Fibroblast of skin of abdomen (primary cell): ENCODE data around the gene FOXI1. TPM values are rescaled to one million over a fixed set of nuclear protein-coding genes. Genes with fewer than 3 reads are reported as not detected.

Experiments used
- DNase-seq: peaks from one replicate; pipeline ENCODE4 v3.0.0-alpha.2; 2013
- polyA plus RNA-seq, 2 experiments: library from polyadenylated mRNA; unstranded; fragments of 120-200 nt; gene quantifications; one replicate each; pipeline ENCODE4 v1.2.1, GENCODE V29; 2013; ENCODE audit not compliant: insufficient read length in 2 of 2

The FOXI1 gene
- polyA plus RNA-seq (2013, experiment 1 of 2; ENCODE audit: insufficient read length), result not detected
- not detected for polyA plus RNA-seq (2013, experiment 2 of 2; ENCODE audit: insufficient read length)

- no peak for DNase-seq
Observed at GRCh38 chr5:170105642-170106611, at the start of gene FOXI1. Gene FOXI1 (plus strand): TSS chr5:170105897. CDS start chr5:170105958, 61 bp downstream.

- DNase-seq, result no peak
Observed at GRCh38 chr5:170056561-170057267, 49.0 kb upstream of the FOXI1 start.

- DNase-seq, result no peak
Observed at GRCh38 chr5:170057311-170057710, 48.4 kb upstream of the FOXI1 start.

- DNase-seq, result no peak
Observed at GRCh38 chr5:170059221-170059620, 46.5 kb upstream of the FOXI1 start.

- no peak for DNase-seq
Observed at GRCh38 chr5:170067152-170067551, 38.5 kb upstream of the FOXI1 start.

- DNase-seq, result no peak
Observed at GRCh38 chr5:170067574-170068170, 38.0 kb upstream of the FOXI1 start.

- no peak for DNase-seq
Observed at GRCh38 chr5:170069512-170069911, 36.2 kb upstream of the FOXI1 start.

- peak; percentile 49 for DNase-seq
Observed at GRCh38 chr5:170070556-170071412, 34.9 kb upstream of the FOXI1 start.

- DNase-seq, result no peak
Observed at GRCh38 chr5:170071748-170072147, 33.9 kb upstream of the FOXI1 start.

GRCh38 chr5:170075696-170076095, 30.0 kb upstream of the FOXI1 start:
- DNase-seq, result no peak

- DNase-seq, result no peak
Observed at GRCh38 chr5:170076211-170076610, 29.5 kb upstream of the FOXI1 start.

- DNase-seq, result no peak
Observed at GRCh38 chr5:170076739-170077138, 29.0 kb upstream of the FOXI1 start.

GRCh38 chr5:170077526-170077925, 28.2 kb upstream of the FOXI1 start:
- DNase-seq, result no peak

- no peak for DNase-seq
Observed at GRCh38 chr5:170078458-170078857, 27.2 kb upstream of the FOXI1 start.

- no peak for DNase-seq
Observed at GRCh38 chr5:170078931-170079330, 26.8 kb upstream of the FOXI1 start.

GRCh38 chr5:170080217-170080616, 25.5 kb upstream of the FOXI1 start:
- DNase-seq, result no peak

GRCh38 chr5:170080786-170081445, 24.8 kb upstream of the FOXI1 start:
- no peak for DNase-seq

GRCh38 chr5:170081616-170082015, 24.1 kb upstream of the FOXI1 start:
- DNase-seq, result no peak

- DNase-seq, result no peak
Observed at GRCh38 chr5:170082701-170083100, 23.0 kb upstream of the FOXI1 start.

- no peak for DNase-seq
Observed at GRCh38 chr5:170087168-170087817, 18.4 kb upstream of the FOXI1 start.
